Amniotic stem cell (primary cell): ENCODE results near the gene DAPK1.

Experiments
- DNase-seq: peaks from one replicate; lab custom pipeline; 2025; lab: John Stamatoyannopoulos, UW

DAPK1 gene

DNA sequence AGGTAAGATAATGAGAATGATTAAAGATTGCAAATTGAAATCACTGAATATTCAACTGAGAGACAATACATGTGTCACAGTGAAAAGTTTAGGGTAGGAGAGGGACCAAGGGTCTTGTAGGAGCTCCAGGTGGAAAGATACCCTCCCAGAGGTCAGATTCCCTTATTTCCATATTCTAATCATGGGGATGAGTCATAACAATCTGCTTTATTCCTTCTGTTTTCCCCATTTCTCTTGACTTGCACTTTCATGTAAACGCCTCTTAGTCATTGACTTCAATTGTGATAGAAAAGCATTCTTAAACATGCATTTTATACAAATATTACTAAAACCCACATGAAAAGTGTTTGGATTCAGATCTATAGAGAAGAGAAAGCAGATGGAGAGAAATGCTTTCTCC lies 147.0 kb downstream of the DAPK1 start:
- no peak for DNase-seq

DNA sequence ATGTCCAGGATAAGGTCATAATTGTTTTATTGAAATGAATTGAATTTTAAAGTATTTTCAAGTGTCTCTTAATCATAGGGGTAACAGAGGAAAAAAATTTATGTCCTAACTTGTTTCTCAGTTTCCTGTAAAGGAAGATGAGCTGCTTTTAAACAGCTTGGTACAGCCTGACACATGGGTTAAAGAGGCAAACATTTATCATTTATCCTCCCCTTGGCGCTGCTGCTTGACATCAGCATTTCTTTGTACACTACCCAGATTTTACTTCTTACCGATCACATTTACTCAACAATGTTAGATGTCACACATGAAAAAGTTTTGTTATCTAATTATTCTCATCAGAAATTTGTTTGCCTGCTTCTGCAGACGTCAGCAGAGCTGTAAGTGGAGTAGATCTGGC lies 148.9 kb downstream of the DAPK1 start:
- no peak for DNase-seq

DNA sequence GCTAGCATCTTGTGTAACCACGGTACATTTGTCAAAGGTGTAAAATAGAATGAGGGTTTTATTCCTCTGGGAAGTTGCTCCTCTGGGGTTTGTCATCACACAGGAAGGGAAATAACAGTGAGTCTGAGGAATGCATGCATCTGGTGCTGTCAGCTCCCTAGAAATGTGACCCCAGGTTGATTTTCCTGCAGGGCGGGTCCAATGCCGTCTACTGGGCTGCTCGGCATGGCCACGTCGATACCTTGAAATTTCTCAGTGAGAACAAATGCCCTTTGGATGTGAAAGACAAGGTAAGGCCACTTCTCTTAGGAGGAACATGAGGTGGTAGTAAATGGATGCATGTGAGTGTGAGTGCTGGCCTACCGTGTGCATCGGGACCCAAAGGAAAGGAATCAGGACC lies 149.4 kb downstream of the DAPK1 start:
- DNase-seq: no peak

- DNase-seq: no peak
These were observed 150.9 kb downstream of the DAPK1 start for GRCh38 chr9:87648606-87649005.

DNA sequence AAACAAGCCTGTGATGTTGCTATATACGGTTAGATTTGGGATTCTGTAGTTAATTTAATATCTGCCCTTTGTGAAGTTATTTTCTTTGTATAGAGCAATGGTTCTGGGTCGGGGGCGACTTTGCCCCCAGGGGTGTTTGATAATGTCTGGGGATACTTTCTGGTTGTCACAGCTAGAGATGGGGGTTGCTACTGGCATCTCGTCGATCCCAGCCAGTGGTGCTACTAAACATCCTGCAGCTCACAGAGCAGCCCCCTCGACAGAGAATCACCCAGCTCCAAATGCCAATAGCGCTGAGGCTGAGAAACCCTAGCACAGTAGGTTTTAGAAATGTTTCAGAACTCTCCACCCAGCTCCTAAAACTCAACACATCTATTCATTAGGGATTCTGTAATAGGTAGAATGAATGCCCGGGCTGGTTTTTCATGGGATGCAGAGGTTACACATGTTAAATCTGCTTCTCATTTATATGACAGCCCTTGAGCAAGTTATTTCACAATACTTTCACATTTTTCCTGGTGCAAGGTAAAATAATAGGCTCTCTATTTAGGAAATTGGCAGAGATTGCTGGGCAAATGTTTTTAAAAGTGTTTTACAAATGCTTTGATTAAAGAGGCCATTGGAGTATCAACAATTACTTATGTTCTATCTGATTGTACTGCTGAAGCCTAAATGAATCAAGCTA lies 153.1 kb downstream of the DAPK1 start:
- DNase-seq: no peak

DNA sequence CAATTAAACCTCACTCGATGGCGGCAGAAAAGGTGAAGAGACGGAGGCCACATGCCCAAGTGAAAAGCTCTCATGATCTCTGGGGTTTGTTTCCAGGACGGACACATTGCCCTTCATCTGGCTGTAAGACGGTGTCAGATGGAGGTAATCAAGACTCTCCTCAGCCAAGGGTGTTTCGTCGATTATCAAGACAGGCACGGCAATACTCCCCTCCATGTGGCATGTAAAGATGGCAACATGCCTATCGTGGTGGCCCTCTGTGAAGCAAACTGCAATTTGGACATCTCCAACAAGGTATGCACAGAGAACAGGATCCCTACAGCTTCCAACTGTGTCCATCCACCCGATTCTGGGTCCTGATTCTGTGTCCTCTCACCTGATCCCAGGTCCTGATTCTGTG lies 153.8 kb downstream of the DAPK1 start:
- DNase-seq: no peak

DNA sequence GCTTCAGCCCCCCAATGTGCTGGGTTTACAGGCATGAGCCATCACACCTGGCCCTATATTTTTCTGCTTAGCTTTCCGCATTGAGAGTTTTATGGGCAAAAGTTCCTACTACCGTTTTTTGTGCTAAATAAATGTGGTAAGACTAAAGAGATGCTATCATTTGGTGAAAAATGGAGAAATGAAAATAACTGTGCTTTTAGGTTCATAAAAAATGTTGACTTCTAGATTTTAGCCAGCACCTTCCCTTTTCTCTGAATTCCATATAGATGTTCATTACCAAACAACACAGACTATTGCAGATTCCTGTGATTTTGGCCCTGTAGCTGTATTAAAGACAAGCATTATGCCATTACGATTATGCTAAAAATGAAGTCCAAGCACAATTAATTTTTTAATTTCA lies 156.3 kb downstream of the DAPK1 start:
- no peak for DNase-seq

GRCh38 chr9:87655731-87656130 lies 158.1 kb downstream of the DAPK1 start:
- no peak for DNase-seq

GRCh38 chr9:87656485-87656884 lies 158.8 kb downstream of the DAPK1 start:
- peak; percentile 18 for DNase-seq

DNA sequence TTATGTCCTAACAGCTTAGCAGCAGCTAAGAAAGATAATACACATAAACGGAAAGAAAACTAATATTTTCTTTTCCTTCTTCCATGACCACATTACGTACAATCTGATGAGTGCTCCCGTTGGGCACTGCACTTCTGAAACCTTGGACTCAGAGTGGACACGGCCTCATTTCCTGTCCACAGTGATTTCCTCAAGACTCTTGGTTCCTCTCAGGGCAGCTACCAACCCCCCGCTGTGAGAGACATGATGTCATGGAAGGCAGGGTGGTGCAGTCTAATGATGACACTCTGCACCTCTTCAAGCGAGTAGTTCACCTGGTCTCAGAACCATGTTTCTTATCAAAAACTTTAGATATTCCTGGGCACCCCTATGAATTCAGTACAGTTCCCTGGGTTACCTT lies 159.5 kb downstream of the DAPK1 start:
- DNase-seq: no peak

- DNase-seq: no peak
These were observed 160.2 kb downstream of the DAPK1 start for GRCh38 chr9:87657893-87658292.

- DNase-seq: no peak
These were observed 160.8 kb downstream of the DAPK1 start for GRCh38 chr9:87658511-87658910.

DNA sequence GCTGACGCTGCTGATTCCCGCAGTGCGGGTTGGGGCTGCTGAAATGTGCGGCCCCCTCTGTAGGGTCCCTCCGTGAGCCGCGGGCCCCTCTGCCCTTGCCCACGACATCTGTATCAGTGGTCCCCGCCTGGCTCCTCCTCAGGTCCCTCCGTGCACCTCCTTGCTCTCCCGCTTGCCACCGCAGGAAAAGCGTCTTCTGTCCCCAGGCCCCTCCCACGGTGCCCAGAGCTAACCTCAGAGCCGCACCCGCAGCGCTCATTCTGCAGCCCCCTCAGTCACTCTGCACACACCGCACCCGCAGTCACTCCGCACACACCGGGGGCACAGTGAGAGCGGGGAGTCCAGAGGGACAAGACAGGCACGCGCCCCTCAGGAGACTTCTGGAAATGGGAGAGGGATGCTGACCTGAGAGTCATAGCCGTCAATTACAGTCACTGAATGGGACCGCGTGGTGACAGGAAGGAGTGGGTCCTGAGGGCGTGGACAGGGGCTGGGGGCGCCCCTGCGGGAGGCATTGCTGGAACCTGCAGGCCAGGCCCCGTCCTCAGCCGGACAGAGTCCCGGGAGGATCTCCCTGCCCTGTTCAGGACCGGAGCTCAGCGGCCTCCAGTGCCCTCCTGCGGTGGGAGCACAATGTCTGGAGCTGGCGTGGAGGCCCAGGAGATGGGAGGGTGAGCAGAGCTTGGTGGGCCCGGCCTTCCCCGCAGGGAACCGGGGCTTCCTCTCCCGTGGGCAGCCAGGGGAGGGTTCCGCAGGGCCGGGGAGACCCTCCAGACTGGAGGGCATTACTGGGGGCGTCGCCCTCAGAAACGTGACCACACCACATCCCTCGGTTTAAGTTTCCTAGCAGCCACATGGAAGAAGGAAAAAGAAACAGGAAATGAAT lies 162.1 kb downstream of the DAPK1 start:
- DNase-seq: no peak

- DNase-seq: no peak
These were observed 163.6 kb downstream of the DAPK1 start for GRCh38 chr9:87661241-87661640.

DNA sequence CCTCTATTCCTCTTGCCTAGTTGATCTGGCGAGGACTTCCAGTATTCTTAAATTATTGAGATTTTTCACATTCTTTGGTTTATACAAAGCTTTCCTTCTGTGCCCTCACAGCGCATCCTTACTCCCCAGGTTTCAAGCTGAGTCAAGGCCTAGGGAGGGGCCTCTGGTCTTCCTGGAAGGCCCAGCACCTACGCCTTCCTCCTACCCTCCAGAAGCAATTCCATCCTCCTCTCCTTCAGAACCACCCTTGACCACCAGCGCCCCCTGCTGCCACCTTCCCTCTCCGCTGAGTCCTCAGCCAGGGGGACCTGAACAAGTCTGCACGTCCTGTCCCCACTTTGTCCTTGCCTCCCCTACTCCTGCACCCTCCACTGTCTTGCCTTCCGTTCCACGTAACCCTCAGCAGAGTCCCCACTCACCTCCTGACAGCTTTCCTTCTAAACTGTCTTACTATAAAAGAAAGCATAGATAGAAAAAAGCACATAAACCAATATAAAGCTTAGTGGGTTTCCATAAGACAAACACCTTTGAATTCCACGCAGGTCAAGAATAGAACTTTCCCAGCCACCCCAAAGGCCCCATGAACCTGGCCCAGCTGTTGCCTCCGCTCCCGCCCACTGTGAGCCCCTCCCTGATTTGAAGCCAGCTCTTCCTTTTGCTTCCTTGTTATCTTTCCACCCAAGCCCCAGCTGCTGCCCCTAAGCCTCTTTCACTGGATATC lies 165.3 kb downstream of the DAPK1 start:
- peak; percentile 20 for DNase-seq

DNA sequence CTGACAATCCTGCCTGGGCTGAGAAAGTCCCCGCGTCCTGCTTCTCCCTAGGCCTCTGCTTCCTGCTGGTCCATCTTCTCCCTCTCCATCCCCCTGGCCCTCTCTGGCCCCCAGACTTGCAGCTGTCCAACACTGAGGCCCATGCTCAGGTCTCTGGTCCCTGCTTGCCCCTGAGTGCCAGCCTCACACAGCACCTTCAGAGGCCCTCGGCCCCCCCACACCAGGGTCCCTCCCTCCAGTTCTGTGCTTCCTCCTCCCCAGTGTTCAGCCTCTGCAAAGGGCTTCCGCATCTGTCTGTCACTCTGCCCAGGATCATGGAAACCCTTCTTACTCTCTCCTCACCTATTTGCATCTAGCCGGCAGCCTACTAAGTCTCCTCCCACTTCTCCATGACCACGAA lies 165.9 kb downstream of the DAPK1 start:
- no peak for DNase-seq

DNA sequence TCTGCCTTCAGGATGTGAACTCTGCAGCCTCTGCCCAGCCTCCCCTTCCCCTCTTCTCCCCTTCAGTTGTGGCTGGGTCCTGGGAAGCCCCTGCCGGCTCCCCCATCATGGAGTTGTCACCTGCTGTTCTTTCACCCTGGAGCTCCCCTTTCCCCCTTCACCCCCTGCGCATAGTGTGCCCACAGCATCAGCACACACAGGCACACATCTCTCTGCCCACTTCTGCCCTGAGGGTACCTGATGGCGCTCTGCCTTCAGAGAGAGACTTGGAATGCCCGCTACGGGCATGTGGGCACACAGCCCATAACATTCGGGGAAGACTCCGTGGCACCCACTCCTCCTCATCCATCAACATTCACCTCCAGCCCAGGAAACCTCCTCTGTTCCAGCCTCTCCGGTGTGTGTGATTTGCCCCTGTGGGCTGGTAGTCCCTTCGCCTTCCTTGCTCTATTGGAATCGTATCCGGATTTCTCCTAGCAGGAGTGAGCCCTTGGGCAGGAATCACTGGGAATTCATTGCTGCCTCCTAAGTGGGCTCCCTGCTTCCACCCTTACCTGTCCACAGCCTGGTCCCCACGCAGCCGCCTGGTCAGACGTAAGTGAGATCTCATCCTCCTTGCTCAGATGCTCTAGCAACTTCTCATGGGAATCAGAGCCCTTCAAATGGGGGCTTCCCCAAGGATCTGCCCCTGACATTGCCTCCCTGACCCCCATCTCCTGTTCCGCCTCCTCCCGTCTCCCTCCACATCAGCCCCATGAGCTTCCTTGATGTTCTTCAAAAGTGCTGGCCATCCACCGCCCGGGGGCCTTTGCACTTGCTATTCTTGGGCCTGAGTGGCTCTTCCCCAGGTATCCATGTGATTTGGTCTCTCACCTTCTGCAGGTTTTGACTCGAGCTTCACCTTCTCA lies 166.7 kb downstream of the DAPK1 start:
- DNase-seq: no peak

DNA sequence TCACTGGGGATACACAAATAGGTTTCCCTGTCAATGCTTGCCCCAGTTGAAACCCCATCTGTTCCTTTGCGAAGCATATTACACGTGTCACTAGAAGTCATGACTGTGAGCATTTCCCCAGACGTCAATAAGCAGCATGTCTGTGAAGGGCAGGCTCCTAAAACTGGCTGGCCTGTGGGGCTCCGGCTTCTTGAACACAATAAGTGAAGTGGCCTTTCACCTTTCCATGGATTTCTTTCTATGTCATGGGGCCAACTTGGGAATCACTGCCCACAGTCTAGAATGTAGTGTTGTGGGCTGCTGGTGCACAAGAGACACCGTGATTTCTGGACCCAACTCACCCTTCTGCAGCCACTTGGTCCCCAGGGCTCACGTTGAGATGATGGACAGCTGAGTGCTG lies 167.8 kb downstream of the DAPK1 start:
- no peak for DNase-seq

GRCh38 chr9:87667164-87667738 lies 169.6 kb downstream of the DAPK1 start:
- no peak for DNase-seq

GRCh38 chr9:87668222-87668621 lies 170.6 kb downstream of the DAPK1 start:
- no peak for DNase-seq

- no peak for DNase-seq
These were observed 171.1 kb downstream of the DAPK1 start for GRCh38 chr9:87668722-87669121.
